ENCODE measurements around the gene WDR64.
"Not testable (repeated sequence)": the region's sequence is repeated elsewhere in the genome, so short reads cannot be mapped to it uniquely, and the experiment has no call there.

Gene WDR64

GRCh38 chr1:241810769-241811405, 158.8 kb downstream of the WDR64 start:
- no peak for DNase-seq

GRCh38 chr1:241813768-241814320, 161.8 kb downstream of the WDR64 start:
- DNase-seq, result no peak

- no peak for DNase-seq
These were observed 163.9 kb downstream of the WDR64 start for GRCh38 chr1:241816008-241816407.

- no peak for DNase-seq
These were observed 165.3 kb downstream of the WDR64 start for GRCh38 chr1:241817331-241817792.

GRCh38 chr1:241817956-241818612, 166.0 kb downstream of the WDR64 start:
- no peak for DNase-seq

- no peak for DNase-seq
These were observed 167.3 kb downstream of the WDR64 start for GRCh38 chr1:241819340-241819866.

- DNase-seq, result no peak
These were observed 169.3 kb downstream of the WDR64 start for GRCh38 chr1:241821363-241821762.

- no peak for DNase-seq
These were observed 170.8 kb downstream of the WDR64 start for GRCh38 chr1:241822846-241823245.

GRCh38 chr1:241823925-241824324, 171.8 kb downstream of the WDR64 start:
- no peak for DNase-seq

- DNase-seq, result no peak
These were observed 173.5 kb downstream of the WDR64 start for GRCh38 chr1:241825581-241825980.

GRCh38 chr1:241826613-241827012, 174.5 kb downstream of the WDR64 start:
- DNase-seq, result not testable (repeated sequence)

GRCh38 chr1:241827264-241827663, 175.2 kb downstream of the WDR64 start:
- DNase-seq, result no peak

- DNase-seq, result no peak
These were observed 176.5 kb downstream of the WDR64 start for GRCh38 chr1:241828463-241829021.

- DNase-seq, result no peak
These were observed 177.4 kb downstream of the WDR64 start for GRCh38 chr1:241829468-241829867.

GRCh38 chr1:241834733-241835377, 182.8 kb downstream of the WDR64 start:
- DNase-seq, result no peak

GRCh38 chr1:241836941-241837340, 184.9 kb downstream of the WDR64 start:
- no peak for DNase-seq

- no peak for DNase-seq
These were observed 185.3 kb downstream of the WDR64 start for GRCh38 chr1:241837416-241837815.

GRCh38 chr1:241837901-241838300, 185.8 kb downstream of the WDR64 start:
- no peak for DNase-seq

GRCh38 chr1:241838897-241839296, 186.8 kb downstream of the WDR64 start:
- no peak for DNase-seq

- DNase-seq, result no peak
These were observed 187.4 kb downstream of the WDR64 start for GRCh38 chr1:241839369-241839979.

GRCh38 chr1:241840164-241840563, 188.1 kb downstream of the WDR64 start:
- no peak for DNase-seq

- no peak for DNase-seq
These were observed 189.6 kb downstream of the WDR64 start for GRCh38 chr1:241841691-241842090.

- DNase-seq, result no peak
These were observed 190.5 kb downstream of the WDR64 start for GRCh38 chr1:241842565-241842964.

All from effector CD4-positive, alpha-beta T cell (primary cell).